A549 (cell line): ENCODE data around the gene DAZAP1.

Experiments
- CTCF ChIP-seq: fragments of >200 bp; sonication (Bioruptor Twin); formaldehyde crosslinking; IDR thresholded peaks from 3 replicates; pipeline ENCODE4 v1.5.1; 2016
- MAZ ChIP-seq: fragments of 150-350 bp; IDR thresholded peaks from 2 replicates; pipeline ENCODE4 v1.6.1; 2014; ENCODE audit warnings: antibody characterized with exemption, low read depth, low read length, borderline replicate concordance
- POLR2A ChIP-seq: IDR thresholded peaks from 2 replicates; pipeline ENCODE4 v1.6.1; 2012; ENCODE audit warnings: mild to moderate bottlenecking, low read length

GRCh38 chr19:1396768-1397679 is 10.4 kb upstream of the DAZAP1 start:
- TF ChIP-seq CTCF (no peak), POLR2A (no peak), MAZ (no peak)
